ENCODE data around the gene PSMB8. TPM values are rescaled to one million over a fixed set of nuclear protein-coding genes. Genes with fewer than 3 reads are reported as not detected.
A peak's percentile ranks its signal among the peaks of the same experiment; 100 is the strongest.
"Not testable (repeated sequence)": the region's sequence is repeated elsewhere in the genome, so short reads cannot be mapped to it uniquely, and the experiment has no call there.

The PSMB8 gene
- total RNA-seq, 2 experiments from 2014 or later: 370 to 371 TPM

DNA sequence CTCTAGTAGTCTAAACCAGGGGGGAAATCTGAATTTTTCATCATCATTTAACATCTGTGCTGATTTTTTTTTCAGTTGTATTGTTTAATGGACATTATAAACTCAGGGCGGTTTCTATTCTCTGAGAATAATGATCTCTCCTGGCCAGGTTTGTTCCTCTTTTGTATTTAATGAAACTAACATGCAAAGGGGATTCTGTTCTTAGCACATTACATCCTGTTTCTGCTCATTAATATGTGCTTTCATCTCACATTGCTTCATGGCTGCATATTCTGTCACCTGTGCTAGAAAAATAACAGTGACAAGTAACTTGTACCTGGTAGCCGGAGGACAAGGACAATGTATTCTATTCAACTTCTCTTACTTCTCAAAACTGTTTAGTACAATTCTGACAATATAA is 27.9 kb downstream of the PSMB8 start:
- TF ChIP-seq, protein P1, sequence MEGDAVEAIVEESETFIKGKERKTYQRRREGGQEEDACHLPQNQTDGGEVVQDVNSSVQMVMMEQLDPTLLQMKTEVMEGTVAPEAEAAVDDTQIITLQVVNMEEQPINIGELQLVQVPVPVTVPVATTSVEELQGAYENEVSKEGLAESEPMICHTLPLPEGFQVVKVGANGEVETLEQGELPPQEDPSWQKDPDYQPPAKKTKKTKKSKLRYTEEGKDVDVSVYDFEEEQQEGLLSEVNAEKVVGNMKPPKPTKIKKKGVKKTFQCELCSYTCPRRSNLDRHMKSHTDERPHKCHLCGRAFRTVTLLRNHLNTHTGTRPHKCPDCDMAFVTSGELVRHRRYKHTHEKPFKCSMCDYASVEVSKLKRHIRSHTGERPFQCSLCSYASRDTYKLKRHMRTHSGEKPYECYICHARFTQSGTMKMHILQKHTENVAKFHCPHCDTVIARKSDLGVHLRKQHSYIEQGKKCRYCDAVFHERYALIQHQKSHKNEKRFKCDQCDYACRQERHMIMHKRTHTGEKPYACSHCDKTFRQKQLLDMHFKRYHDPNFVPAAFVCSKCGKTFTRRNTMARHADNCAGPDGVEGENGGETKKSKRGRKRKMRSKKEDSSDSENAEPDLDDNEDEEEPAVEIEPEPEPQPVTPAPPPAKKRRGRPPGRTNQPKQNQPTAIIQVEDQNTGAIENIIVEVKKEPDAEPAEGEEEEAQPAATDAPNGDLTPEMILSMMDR (IDR thresholded peaks at IDR 0.05): no peak
- peaks cover 14% of the 10 kb centered on the region for H3K4me1 Mint-ChIP-seq (ENCODE audit: low read depth)
- H3K4me3 Mint-ChIP-seq: no peak overlapping the region
- ChIA-PET CTCF (no interaction called here), POLR2A (no interaction called here)
- no peak overlapping the region for H3K27ac Mint-ChIP-seq
- no peaks in the 10 kb centered on the region for H3K27me3 Mint-ChIP-seq
- no peaks in the 10 kb centered on the region for H3K9me3 Mint-ChIP-seq
- H3K36me3 Mint-ChIP-seq (ENCODE audit: low read depth): peaks cover 37% of the 10 kb centered on the region
- no peak for ATAC-seq
- no peak for DNase-seq
- intact Hi-C loops (cut with micrococcal nuclease): no loop called here

DNA sequence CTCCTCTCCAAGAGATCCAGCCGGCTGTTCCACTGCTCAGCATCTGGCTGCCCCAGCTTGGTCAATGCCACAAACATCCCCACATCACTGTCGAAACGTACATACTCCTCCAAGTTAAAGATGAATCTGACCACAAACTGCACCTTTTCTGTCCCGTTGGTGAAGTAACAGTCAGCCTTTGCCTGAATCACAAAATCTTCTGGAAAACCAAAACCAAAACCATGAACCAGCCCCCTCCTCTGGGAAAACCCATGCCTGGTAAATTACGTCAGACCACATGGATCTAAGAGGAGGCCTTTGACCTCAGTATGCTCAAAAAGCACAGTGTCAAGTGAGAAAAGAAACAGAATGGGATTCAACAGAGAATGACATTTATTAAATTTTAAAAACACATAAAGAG is 28.7 kb downstream of the PSMB8 start:
- H3K36me3 Mint-ChIP-seq (ENCODE audit: low read depth): peaks cover 38% of the 10 kb centered on the region
- no peak for DNase-seq
- no peak overlapping the region for H3K4me3 Mint-ChIP-seq
- no peaks in the 10 kb centered on the region for H3K27me3 Mint-ChIP-seq
- ATAC-seq: no peak
- no peaks in the 10 kb centered on the region for H3K9me3 Mint-ChIP-seq
- TF ChIP-seq, protein P1 (IDR thresholded peaks at IDR 0.05): no peak
- no peak overlapping the region for H3K27ac Mint-ChIP-seq
- ChIA-PET CTCF (no interaction called here), POLR2A (no interaction called here)
- H3K4me1 Mint-ChIP-seq (ENCODE audit: low read depth): peaks cover 11% of the 10 kb centered on the region
- intact Hi-C loops (cut with micrococcal nuclease): no loop called here

DNA sequence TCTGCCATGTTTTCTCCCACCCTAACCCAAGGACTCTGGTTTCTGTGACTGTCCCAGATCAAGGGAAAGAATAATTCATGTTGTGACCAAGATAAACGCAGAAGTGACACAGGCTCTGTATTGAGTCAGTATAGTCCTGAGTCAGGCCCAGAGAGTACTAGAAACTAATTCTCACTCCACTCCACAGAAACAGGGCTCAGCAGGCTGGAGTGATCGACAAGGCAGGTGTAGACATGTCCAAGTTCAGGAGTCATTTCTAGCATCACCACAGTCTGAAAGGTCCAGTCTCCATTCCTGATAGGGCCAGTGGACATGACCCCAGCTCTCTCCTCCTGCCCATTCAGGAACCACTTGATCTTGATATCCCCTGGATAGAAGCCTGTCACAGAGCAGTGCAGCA is 29.7 kb downstream of the PSMB8 start:
- H3K27ac Mint-ChIP-seq: no peak overlapping the region
- H3K27me3 Mint-ChIP-seq: no peaks in the 10 kb centered on the region
- peaks cover 2% of the 10 kb centered on the region for H3K4me1 Mint-ChIP-seq (ENCODE audit: low read depth)
- intact Hi-C loops (cut with micrococcal nuclease): no loop called here
- ChIA-PET CTCF (interaction anchor here (1.0 to 3.5 kb wide), 3 partner anchors 24 to 139 kb away, joined by 4 to 14 read pairs (median 8); partner anchors contain the start of genes HLA-DMA and TAP2), POLR2A (no interaction called here)
- no peak for ATAC-seq
- no peaks in the 10 kb centered on the region for H3K9me3 Mint-ChIP-seq
- TF ChIP-seq, protein P1 (IDR thresholded peaks at IDR 0.05): no peak
- H3K4me3 Mint-ChIP-seq: no peak overlapping the region
- no peak for DNase-seq
- peaks cover 35% of the 10 kb centered on the region for H3K36me3 Mint-ChIP-seq (ENCODE audit: low read depth)

DNA sequence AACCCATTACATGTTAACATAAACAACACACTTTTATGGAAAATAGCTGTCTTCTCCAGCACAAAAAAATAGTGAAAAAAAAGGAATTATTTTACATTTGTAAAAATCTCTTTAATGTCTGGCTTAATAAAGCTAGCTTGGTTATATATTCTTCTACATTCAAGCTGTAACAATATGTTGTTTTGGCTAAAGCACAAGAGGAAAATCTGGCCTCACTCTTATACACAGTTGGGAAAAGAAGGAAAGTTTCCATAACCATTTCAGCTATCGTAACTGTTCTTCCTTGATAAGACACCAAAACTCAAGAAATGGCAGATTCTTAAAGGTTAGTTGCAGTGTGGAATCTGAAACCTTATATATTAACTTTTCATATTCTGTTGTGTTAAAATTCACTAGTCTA is 34.7 kb downstream of the PSMB8 start:
- no peak for DNase-seq
- intact Hi-C loops (cut with micrococcal nuclease): no loop called here
- TF ChIP-seq, protein P1 (IDR thresholded peaks at IDR 0.05): no peak

DNA sequence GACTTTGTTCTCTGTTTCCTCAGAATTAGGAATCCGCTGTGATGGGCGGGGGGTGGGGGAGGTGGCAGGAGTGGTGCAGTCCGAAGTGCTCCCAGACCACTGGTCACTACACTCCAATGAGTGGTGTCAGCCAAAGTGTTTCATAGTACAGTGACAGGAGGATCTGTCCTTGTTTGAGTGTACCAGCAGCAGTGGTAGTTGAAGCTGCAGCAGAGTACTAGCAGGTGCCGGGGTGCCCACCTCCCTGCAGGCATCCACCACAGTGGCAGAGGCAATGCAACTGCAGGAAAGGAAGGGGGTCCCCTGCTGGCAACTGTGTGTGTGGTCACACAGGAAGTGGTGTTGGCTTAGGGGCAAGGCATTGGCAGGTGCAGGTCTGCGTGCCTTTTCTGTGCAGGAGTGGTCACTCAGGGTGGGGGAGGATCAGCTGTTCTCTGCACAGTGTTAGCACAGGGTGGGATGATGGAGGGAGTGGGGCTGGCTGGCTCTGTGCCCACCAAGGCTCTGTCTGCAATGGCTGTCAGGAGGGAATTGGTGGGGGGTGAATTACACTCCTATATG is 36.7 kb downstream of the PSMB8 start:
- Mint-ChIP-seq H3K36me3 (ENCODE audit: low read depth) (peaks cover 7% of the 10 kb centered on the region), H3K4me3 (no peak overlapping the region), H3K9me3 (no peaks in the 10 kb centered on the region), H3K27ac (no peak overlapping the region), H3K27me3 (peaks cover 21% of the 10 kb centered on the region), H3K4me1 (ENCODE audit: low read depth) (peaks cover 17% of the 10 kb centered on the region)
- ATAC-seq (peak; percentile 34), DNase-seq (peak; percentile 36)
- CTCF ChIA-PET: interaction anchor here (0.6 to 1.7 kb wide), 5 partner anchors 10 to 61 kb away, joined by 3 to 7 read pairs (median 4); partner anchors contain the start of gene TAP2
- intact Hi-C loops (cut with micrococcal nuclease): no loop called here
- TF ChIP-seq, protein P1 (IDR thresholded peaks at IDR 0.05): no peak
- POLR2A ChIA-PET: interaction anchor here (0.8 to 1.1 kb wide), 3 partner anchors 10 to 19 kb away, joined by 3 read pairs; no protein-coding TSS in a partner anchor

More for the DNA sequence above, 34.7 kb downstream of the PSMB8 start:
- H3K27ac Mint-ChIP-seq: no peak overlapping the region
- peaks cover 23% of the 10 kb centered on the region for H3K36me3 Mint-ChIP-seq (ENCODE audit: low read depth)
- ChIA-PET CTCF (interaction anchor here (0.8 to 2.1 kb wide), 9 partner anchors 10 to 395 kb away, joined by 3 to 6 read pairs (median 4); no protein-coding TSS in a partner anchor), POLR2A (interaction anchor here (1.0 to 1.4 kb wide), 2 partner anchors 11 to 30 kb away, joined by 3 to 4 read pairs; partner anchors contain the start of gene TAP2)
- H3K4me1 Mint-ChIP-seq (ENCODE audit: low read depth): peaks cover 17% of the 10 kb centered on the region
- no peak for ATAC-seq
- peaks cover 8% of the 10 kb centered on the region for H3K27me3 Mint-ChIP-seq
- H3K4me3 Mint-ChIP-seq: no peak overlapping the region
- H3K9me3 Mint-ChIP-seq: no peaks in the 10 kb centered on the region

DNA sequence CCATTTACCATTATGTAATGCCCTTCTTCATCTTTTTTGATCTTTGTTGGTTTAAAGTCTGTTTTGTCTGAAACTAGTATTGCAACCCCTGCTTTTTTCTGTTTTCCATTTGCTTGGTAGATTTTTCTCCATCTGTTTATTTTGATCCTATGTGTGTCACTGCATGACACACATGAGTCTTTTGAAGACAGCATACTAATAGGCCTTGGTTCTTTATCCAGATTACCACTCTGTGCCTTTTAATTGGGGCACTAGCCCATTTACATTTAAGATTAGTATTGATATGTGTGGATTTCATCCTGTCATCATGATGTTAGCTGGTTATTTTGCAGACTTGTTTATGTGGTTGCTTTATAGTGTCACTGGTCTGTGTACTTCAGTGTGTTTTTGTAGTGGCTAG is 38.4 kb downstream of the PSMB8 start:
- H3K27ac Mint-ChIP-seq; POLR2A ChIA-PET; ATAC-seq; H3K36me3 Mint-ChIP-seq (ENCODE audit: low read depth); DNase-seq; H3K9me3 Mint-ChIP-seq; intact Hi-C loops (cut with micrococcal nuclease); H3K4me3 Mint-ChIP-seq: not testable (repeated sequence)
- Mint-ChIP-seq H3K4me1 (ENCODE audit: low read depth) (peaks cover 17% of the 10 kb centered on the region), H3K27me3 (peaks cover 28% of the 10 kb centered on the region)
- CTCF ChIA-PET: interaction anchor here (0.7 to 1.7 kb wide), 4 partner anchors 11 to 86 kb away, joined by 3 to 5 read pairs (median 4); partner anchors contain the start of gene TAP2
